ENCODE data around the gene TLE7.

The TLE7 gene

GRCh38 chr16:71441348-71442050, 355 bp downstream of the TLE7 start:
- no peak for TF ChIP-seq CTCF (IDR thresholded peaks at IDR 0.05; ENCODE audit: borderline replicate concordance, control extremely low read depth, extremely low read depth, insufficient read depth, missing control alignments)
- in situ Hi-C loops (cut with MboI; ENCODE audit: low sequenced_read_pairs, unreplicated experiment) = no loop called here

GRCh38 chr16:71440669-71441347, 1.0 kb downstream of the TLE7 start:
- in situ Hi-C loops (cut with MboI; ENCODE audit: low sequenced_read_pairs, unreplicated experiment) = no loop called here
- DNase-seq (ENCODE audit: low spot score) = peak; percentile 71
- peak; percentile 34 for TF ChIP-seq CTCF (IDR thresholded peaks at IDR 0.05; ENCODE audit: borderline replicate concordance, control extremely low read depth, extremely low read depth, insufficient read depth, missing control alignments)

More at GRCh38 chr16:71441348-71442050, 355 bp downstream of the TLE7 start:
- DNase-seq (ENCODE audit: low spot score) = no peak

- in situ Hi-C loops (cut with MboI; ENCODE audit: low sequenced_read_pairs, unreplicated experiment) = no loop called here
- no peak for DNase-seq (ENCODE audit: low spot score)
- no peak for TF ChIP-seq CTCF (IDR thresholded peaks at IDR 0.05; ENCODE audit: borderline replicate concordance, control extremely low read depth, extremely low read depth, insufficient read depth, missing control alignments)
These were observed 2.3 kb downstream of the TLE7 start for GRCh38 chr16:71439523-71439922.

GRCh38 chr16:71436473-71436872, 5.4 kb downstream of the TLE7 start:
- in situ Hi-C loops (cut with MboI; ENCODE audit: low sequenced_read_pairs, unreplicated experiment) = no loop called here
- TF ChIP-seq CTCF (IDR thresholded peaks at IDR 0.05; ENCODE audit: borderline replicate concordance, control extremely low read depth, extremely low read depth, insufficient read depth, missing control alignments) = no peak
- no peak for DNase-seq (ENCODE audit: low spot score)

- in situ Hi-C loops (cut with MboI; ENCODE audit: low sequenced_read_pairs, unreplicated experiment) = no loop called here
These were observed 8.9 kb downstream of the TLE7 start for GRCh38 chr16:71432906-71433305.

GRCh38 chr16:71431991-71432390, 9.9 kb downstream of the TLE7 start:
- DNase-seq (ENCODE audit: low spot score) = no peak
- no peak for TF ChIP-seq CTCF (IDR thresholded peaks at IDR 0.05; ENCODE audit: borderline replicate concordance, control extremely low read depth, extremely low read depth, insufficient read depth, missing control alignments)
- in situ Hi-C loops (cut with MboI; ENCODE audit: low sequenced_read_pairs, unreplicated experiment) = no loop called here

More at GRCh38 chr16:71432906-71433305, 8.9 kb downstream of the TLE7 start:
- TF ChIP-seq CTCF (IDR thresholded peaks at IDR 0.05; ENCODE audit: borderline replicate concordance, control extremely low read depth, extremely low read depth, insufficient read depth, missing control alignments) = no peak
- DNase-seq (ENCODE audit: low spot score) = no peak

Data from GM13976 (cell line).